HepG2 (cell line): ENCODE measurements around the gene PTMA. TPM values are rescaled to one million over a fixed set of nuclear protein-coding genes. Genes with fewer than 3 reads are reported as not detected.

Source experiments
- AGO1 ChIP-seq: fragments of 200-400 bp; formaldehyde crosslinking; IDR thresholded peaks from 2 replicates; pipeline ENCODE4 v1.6.1; 2017; ENCODE audit warnings: mild to moderate bottlenecking, low read depth, low read length, moderate library complexity; ENCODE audit not compliant: poor library complexity, severe bottlenecking
- GZF1 ChIP-seq: sonication (generic); formaldehyde crosslinking; IDR thresholded peaks from 2 replicates; pipeline ENCODE4 v1.5.1; 2020; ENCODE audit warnings: mild to moderate bottlenecking, missing genetic modification reagents
- HDAC2 ChIP-seq: sonication (generic); formaldehyde crosslinking; IDR thresholded peaks from 2 replicates; pipeline ENCODE4 v1.4.0; 2020; ENCODE audit warnings: missing genetic modification reagents
- KDM5B ChIP-seq: sonication (generic); formaldehyde crosslinking; IDR thresholded peaks from 2 replicates; pipeline ENCODE4 v1.4.0; 2020; ENCODE audit warnings: missing genetic modification reagents, mild to moderate bottlenecking, borderline replicate concordance
- PAWR ChIP-seq: sonication (generic); formaldehyde crosslinking; IDR thresholded peaks from 2 replicates; pipeline ENCODE4 v1.4.0; 2020; ENCODE audit warnings: missing genetic modification reagents, mild to moderate bottlenecking, borderline replicate concordance
- SKI ChIP-seq: fragments of 450-650 bp; IDR thresholded peaks from one replicate; pipeline ENCODE4 v1.6.1; 2018; ENCODE audit warnings: mild to moderate bottlenecking; ENCODE audit not compliant: partially characterized antibody
- TCF7 ChIP-seq: sonication (generic); IDR thresholded peaks from 2 replicates; pipeline ENCODE4 v1.6.1; 2016; ENCODE audit warnings: antibody characterized with exemption, low read depth
- TEAD3 ChIP-seq: optimal IDR thresholded peaks from 2 replicates; pipeline ENCODE3; 2016; ENCODE audit warnings: borderline replicate concordance
- polyA plus RNA-seq, 8 experiments: library from polyadenylated mRNA; depleted of rRNA in 3 of 8; stranded (reverse) in 7 of 8; unstranded in 1 of 8; fragments of >200 nt; fragmentation: Illumina TruSeq in 4 of 8; extraction: Trizol in 4 of 8; gene quantifications; 2 replicates each; pipeline versions ENCODE4 v1.2.1 to v1.2.3, GENCODE V29; 2011 to 2016; ENCODE audit warnings: low read depth in 4 of 8, missing spikeins in 1 of 8, mixed read lengths in 1 of 8; ENCODE audit not compliant: insufficient read depth in 1 of 8
- total RNA-seq, 5 experiments: library from RNA; depleted of rRNA; stranded (reverse); fragments of >200 nt; fragmentation: Illumina TruSeq; extraction: Trizol; gene quantifications; 2 replicates each; pipeline ENCODE4 v1.2.3, GENCODE V29; 2016; ENCODE audit warnings: low read depth in 1 of 5
- TF ChIP-seq, protein P1 (sequence below): sonication (generic); formaldehyde crosslinking; IDR thresholded peaks from 2 replicates; pipeline ENCODE4 v1.8.1; 2022; ENCODE audit warnings: low read depth, mild to moderate bottlenecking, missing genetic modification reagents
- TF ChIP-seq, protein P2 (sequence below), 2 experiments: fragments of 450-650 bp in 1 of 2; sonication (generic) in 1 of 2; formaldehyde crosslinking in 1 of 2; IDR thresholded peaks; 2 replicates each; pipeline versions ENCODE4 v1.6.1 to v1.8.0; 2016 to 2022; ENCODE audit warnings: antibody characterized with exemption in 1 of 2, mild to moderate bottlenecking in 1 of 2, missing genetic modification reagents in 1 of 2
- TF ChIP-seq, protein P3 (sequence below), 2 experiments: IDR thresholded peaks; 2 replicates each; pipeline ENCODE4 v1.6.1; 2011 to 2012; ENCODE audit warnings: low read length in 2 of 2, borderline replicate concordance in 1 of 2, low read depth in 1 of 2, mild to moderate bottlenecking in 1 of 2, moderate library complexity in 1 of 2

The PTMA gene
- total and polyA plus RNA-seq, 2 of the 13 experiments (the other 11 are each of a cell fraction or from before 2014, with no cell fraction given) = 190 to 1,086 TPM

DNA sequence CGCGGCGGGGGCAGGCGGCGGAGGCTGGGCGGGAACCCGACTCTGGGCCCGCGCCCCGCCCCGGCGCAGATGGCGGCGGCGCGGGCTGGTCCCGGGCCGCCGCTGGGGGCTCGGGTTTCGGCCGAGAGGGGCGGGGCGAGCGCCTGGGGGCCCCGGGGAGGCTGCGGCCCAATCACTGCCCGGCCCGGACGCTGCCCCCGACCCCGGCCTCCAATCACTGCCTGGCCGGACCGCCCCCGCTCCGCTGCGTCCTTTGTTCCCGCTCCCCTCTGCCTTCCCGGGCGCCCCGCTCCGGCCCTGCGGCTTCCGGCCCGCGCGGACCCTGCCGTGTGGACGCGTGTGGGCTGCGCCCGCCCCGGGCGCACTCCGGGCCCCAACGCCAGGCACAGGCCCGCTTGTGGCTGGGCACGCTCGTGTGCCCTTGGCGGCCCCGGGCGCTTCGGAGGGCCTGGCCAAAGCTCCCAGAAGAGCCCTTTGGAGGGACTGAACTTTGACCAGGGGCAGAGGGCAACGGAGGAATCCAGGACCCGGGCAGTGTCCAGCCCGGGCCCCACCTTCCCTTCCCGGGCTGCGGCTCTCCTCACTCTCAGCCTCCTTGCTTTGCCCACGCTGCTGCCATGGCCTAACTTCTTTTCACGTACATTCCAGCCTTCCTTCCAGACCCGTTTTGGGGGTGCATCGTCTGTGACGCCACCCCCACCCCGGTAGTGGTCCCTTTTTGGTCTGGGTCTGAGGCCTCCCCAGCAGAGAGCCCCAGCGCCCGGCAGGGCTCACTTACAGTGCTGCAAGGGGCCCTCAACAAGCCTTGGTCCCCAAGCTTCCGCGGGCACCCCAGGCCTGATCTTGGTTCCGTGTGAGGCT is 27.1 kb upstream of the PTMA start (continued):
- TF ChIP-seq, protein P1, sequence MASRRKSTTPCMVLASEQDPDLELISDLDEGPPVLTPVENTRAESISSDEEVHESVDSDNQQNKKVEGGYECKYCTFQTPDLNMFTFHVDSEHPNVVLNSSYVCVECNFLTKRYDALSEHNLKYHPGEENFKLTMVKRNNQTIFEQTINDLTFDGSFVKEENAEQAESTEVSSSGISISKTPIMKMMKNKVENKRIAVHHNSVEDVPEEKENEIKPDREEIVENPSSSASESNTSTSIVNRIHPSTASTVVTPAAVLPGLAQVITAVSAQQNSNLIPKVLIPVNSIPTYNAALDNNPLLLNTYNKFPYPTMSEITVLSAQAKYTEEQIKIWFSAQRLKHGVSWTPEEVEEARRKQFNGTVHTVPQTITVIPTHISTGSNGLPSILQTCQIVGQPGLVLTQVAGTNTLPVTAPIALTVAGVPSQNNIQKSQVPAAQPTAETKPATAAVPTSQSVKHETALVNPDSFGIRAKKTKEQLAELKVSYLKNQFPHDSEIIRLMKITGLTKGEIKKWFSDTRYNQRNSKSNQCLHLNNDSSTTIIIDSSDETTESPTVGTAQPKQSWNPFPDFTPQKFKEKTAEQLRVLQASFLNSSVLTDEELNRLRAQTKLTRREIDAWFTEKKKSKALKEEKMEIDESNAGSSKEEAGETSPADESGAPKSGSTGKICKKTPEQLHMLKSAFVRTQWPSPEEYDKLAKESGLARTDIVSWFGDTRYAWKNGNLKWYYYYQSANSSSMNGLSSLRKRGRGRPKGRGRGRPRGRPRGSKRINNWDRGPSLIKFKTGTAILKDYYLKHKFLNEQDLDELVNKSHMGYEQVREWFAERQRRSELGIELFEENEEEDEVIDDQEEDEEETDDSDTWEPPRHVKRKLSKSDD (CRISPR knock-in tag) = peak; percentile 74
- TF ChIP-seq, protein P2, sequence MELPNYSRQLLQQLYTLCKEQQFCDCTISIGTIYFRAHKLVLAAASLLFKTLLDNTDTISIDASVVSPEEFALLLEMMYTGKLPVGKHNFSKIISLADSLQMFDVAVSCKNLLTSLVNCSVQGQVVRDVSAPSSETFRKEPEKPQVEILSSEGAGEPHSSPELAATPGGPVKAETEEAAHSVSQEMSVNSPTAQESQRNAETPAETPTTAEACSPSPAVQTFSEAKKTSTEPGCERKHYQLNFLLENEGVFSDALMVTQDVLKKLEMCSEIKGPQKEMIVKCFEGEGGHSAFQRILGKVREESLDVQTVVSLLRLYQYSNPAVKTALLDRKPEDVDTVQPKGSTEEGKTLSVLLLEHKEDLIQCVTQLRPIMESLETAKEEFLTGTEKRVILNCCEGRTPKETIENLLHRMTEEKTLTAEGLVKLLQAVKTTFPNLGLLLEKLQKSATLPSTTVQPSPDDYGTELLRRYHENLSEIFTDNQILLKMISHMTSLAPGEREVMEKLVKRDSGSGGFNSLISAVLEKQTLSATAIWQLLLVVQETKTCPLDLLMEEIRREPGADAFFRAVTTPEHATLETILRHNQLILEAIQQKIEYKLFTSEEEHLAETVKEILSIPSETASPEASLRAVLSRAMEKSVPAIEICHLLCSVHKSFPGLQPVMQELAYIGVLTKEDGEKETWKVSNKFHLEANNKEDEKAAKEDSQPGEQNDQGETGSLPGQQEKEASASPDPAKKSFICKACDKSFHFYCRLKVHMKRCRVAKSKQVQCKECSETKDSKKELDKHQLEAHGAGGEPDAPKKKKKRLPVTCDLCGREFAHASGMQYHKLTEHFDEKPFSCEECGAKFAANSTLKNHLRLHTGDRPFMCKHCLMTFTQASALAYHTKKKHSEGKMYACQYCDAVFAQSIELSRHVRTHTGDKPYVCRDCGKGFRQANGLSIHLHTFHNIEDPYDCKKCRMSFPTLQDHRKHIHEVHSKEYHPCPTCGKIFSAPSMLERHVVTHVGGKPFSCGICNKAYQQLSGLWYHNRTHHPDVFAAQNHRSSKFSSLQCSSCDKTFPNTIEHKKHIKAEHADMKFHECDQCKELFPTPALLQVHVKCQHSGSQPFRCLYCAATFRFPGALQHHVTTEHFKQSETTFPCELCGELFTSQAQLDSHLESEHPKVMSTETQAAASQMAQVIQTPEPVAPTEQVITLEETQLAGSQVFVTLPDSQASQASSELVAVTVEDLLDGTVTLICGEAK (IDR thresholded peaks at IDR 0.05) = no peak
- TF ChIP-seq, protein P2 (CRISPR knock-in tag; IDR thresholded peaks at IDR 0.05) = 0 out of 2 replicates have a peak, but pooled peaks have one; percentile 3
- TF ChIP-seq SKI (peak; percentile 72), TEAD3 (CRISPR knock-in tag) (peak; percentile 32), TCF7 (no peak; the same call in 1 of the 2 replicates), PAWR (0 out of 2 replicates have a peak, but pooled peaks have one; percentile 79), GZF1 (CRISPR knock-in tag) (no peak), HDAC2 (CRISPR knock-in tag) (peak; percentile 59), AGO1 (no peak), KDM5B (CRISPR knock-in tag) (no peak)
- TF ChIP-seq, protein P3, sequence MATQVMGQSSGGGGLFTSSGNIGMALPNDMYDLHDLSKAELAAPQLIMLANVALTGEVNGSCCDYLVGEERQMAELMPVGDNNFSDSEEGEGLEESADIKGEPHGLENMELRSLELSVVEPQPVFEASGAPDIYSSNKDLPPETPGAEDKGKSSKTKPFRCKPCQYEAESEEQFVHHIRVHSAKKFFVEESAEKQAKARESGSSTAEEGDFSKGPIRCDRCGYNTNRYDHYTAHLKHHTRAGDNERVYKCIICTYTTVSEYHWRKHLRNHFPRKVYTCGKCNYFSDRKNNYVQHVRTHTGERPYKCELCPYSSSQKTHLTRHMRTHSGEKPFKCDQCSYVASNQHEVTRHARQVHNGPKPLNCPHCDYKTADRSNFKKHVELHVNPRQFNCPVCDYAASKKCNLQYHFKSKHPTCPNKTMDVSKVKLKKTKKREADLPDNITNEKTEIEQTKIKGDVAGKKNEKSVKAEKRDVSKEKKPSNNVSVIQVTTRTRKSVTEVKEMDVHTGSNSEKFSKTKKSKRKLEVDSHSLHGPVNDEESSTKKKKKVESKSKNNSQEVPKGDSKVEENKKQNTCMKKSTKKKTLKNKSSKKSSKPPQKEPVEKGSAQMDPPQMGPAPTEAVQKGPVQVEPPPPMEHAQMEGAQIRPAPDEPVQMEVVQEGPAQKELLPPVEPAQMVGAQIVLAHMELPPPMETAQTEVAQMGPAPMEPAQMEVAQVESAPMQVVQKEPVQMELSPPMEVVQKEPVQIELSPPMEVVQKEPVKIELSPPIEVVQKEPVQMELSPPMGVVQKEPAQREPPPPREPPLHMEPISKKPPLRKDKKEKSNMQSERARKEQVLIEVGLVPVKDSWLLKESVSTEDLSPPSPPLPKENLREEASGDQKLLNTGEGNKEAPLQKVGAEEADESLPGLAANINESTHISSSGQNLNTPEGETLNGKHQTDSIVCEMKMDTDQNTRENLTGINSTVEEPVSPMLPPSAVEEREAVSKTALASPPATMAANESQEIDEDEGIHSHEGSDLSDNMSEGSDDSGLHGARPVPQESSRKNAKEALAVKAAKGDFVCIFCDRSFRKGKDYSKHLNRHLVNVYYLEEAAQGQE (IDR thresholded peaks at IDR 0.05; ENCODE audit: borderline replicate concordance in 1 of 2, low read depth in 1 of 2, low read length in 2 of 2) = peak in 1 of 2 experiments; percentile 65; a peak in 1 of 4 replicates
